ENCODE data around the gene SLC27A4. TPM values are rescaled to one million over a fixed set of nuclear protein-coding genes. Genes with fewer than 3 reads are reported as not detected.

The SLC27A4 gene
- total RNA-seq, 4 donors from 2014 or later: 4.6 to 22.7 (median 9.5) TPM

GRCh38 chr9:128385496-128386460 lies 45.5 kb downstream of the SLC27A4 start:
- Histone ChIP-seq H3K9me3 (no peaks in the 10 kb centered on the region), H3K36me3 (no peaks in the 10 kb centered on the region), H3K4me1 (no peaks in the 10 kb centered on the region), H3K27me3 (no peaks in the 10 kb centered on the region), H3K27ac (no peak overlapping the region), H3K4me3 (no peak overlapping the region)
- TF ChIP-seq CTCF (IDR thresholded peaks at IDR 0.05) (no peak), POLR2A (IDR thresholded peaks at IDR 0.05) (no peak)
- intact Hi-C loops (cut with DNase I; ENCODE audit: low total_unique reads): no loop called here
- DNase-seq: no peak

GRCh38 chr9:128388150-128388549 lies 47.8 kb downstream of the SLC27A4 start:
- Histone ChIP-seq H3K4me3 (no peak overlapping the region), H3K27ac (no peak overlapping the region), H3K9me3 (no peaks in the 10 kb centered on the region), H3K27me3 (no peaks in the 10 kb centered on the region), H3K4me1 (no peaks in the 10 kb centered on the region), H3K36me3 (no peaks in the 10 kb centered on the region)
- intact Hi-C loops (cut with DNase I; ENCODE audit: low total_unique reads): no loop called here
- TF ChIP-seq CTCF (IDR thresholded peaks at IDR 0.05) (no peak), POLR2A (IDR thresholded peaks at IDR 0.05) (no peak)
- DNase-seq: no peak

GRCh38 chr9:128389395-128390149 lies 49.2 kb downstream of the SLC27A4 start:
- no peak overlapping the region for H3K27ac ChIP-seq
- no peak for TF ChIP-seq POLR2A (IDR thresholded peaks at IDR 0.05)
- no peak overlapping the region for H3K4me3 ChIP-seq
- no peaks in the 10 kb centered on the region for H3K4me1 ChIP-seq
- intact Hi-C loops (cut with DNase I; ENCODE audit: low total_unique reads): no loop called here
- DNase-seq: no peak
- no peaks in the 10 kb centered on the region for H3K36me3 ChIP-seq
- H3K27me3 ChIP-seq: no peaks in the 10 kb centered on the region
- H3K9me3 ChIP-seq: no peaks in the 10 kb centered on the region

- Histone ChIP-seq H3K9me3 (no peaks in the 10 kb centered on the region), H3K27me3 (no peaks in the 10 kb centered on the region), H3K36me3 (no peaks in the 10 kb centered on the region), H3K4me1 (no peaks in the 10 kb centered on the region), H3K27ac (no peak overlapping the region), H3K4me3 (no peak overlapping the region)
- TF ChIP-seq POLR2A (IDR thresholded peaks at IDR 0.05) (no peak), CTCF (IDR thresholded peaks at IDR 0.05) (no peak)
- intact Hi-C loops (cut with DNase I; ENCODE audit: low total_unique reads): no loop called here
- no peak for DNase-seq
These were observed 50.0 kb downstream of the SLC27A4 start for GRCh38 chr9:128390150-128390812.

GRCh38 chr9:128390813-128391711 lies 50.7 kb downstream of the SLC27A4 start:
- TF ChIP-seq CTCF (IDR thresholded peaks at IDR 0.05) (no peak), POLR2A (IDR thresholded peaks at IDR 0.05) (no peak)
- Histone ChIP-seq H3K27me3 (no peaks in the 10 kb centered on the region), H3K36me3 (no peaks in the 10 kb centered on the region), H3K9me3 (no peaks in the 10 kb centered on the region), H3K27ac (no peak overlapping the region), H3K4me1 (no peaks in the 10 kb centered on the region), H3K4me3 (no peak overlapping the region)
- intact Hi-C loops (cut with DNase I; ENCODE audit: low total_unique reads): no loop called here
- no peak for DNase-seq

Measured in uterus (tissue), 4 donors.